Keratinocyte (primary cell): ENCODE results near the gene RBPJL.

Experiments used
- CTCF ChIP-seq, 3 experiments: IDR thresholded peaks in 1 of 3; conservative IDR thresholded peaks in 1 of 3; optimal IDR thresholded peaks in 1 of 3; 2 replicates in 2 of 3; 3 replicates in 1 of 3; pipeline versions ENCODE3 to v1.5.1; 2011; ENCODE audit warnings: low read length in 3 of 3, mild to moderate bottlenecking in 3 of 3, moderate library complexity in 2 of 3, control low read depth in 1 of 3, inconsistent platforms in 1 of 3; ENCODE audit not compliant: insufficient read depth in 2 of 3; ENCODE audit errors: extremely low read depth in 1 of 3
- EZH2 ChIP-seq: IDR thresholded peaks from one replicate; pipeline ENCODE4 v1.6.1; 2012; ENCODE audit warnings: inconsistent platforms, mild to moderate bottlenecking, low read length, moderate library complexity

DNA sequence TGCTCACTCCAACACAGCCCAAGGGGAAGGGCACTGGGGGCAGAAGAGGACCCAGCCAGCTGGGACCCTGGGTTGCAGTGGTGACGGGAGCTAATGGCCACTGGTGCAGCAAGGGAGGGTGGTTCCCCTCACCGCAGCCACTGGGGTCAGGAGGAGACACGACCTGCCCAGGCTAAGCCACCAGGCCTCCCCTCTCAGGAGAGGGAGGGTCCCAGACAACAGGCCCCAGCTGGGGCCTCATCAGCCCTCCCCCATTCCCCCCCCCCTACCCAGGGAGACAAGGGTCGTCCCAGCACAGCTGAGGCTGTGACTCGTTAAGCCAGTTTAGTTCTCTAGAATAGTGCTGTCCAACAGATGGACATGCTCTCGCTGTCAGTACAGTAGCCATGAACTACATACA lies 18.7 kb downstream of the RBPJL start:
- no peak for TF ChIP-seq CTCF (optimal IDR thresholded peaks at IDR 0.05 in 1 of 3, IDR thresholded peaks at IDR 0.05 in 1 of 3, conservative IDR thresholded peaks at IDR 0.05 in 1 of 3; ENCODE audit: extremely low read depth in 1 of 3, insufficient read depth in 2 of 3, low read length in 3 of 3)
- TF ChIP-seq EZH2: no peak
